DND-41 (cell line): ENCODE measurements around the gene SLC23A2.

ENCODE experiments used
- CTCF ChIP-seq: IDR thresholded peaks from 2 replicates; pipeline ENCODE4 v1.5.1; 2012; ENCODE audit warnings: borderline replicate concordance, low read length, moderate library complexity, mild to moderate bottlenecking; ENCODE audit not compliant: poor library complexity, severe bottlenecking; ENCODE audit errors: extremely low read depth
- EZH2 ChIP-seq: IDR thresholded peaks from 3 replicates; pipeline ENCODE4 v1.6.1; 2012; ENCODE audit warnings: borderline replicate concordance, low read depth, mild to moderate bottlenecking, moderate library complexity, low read length, inconsistent platforms; ENCODE audit not compliant: severe bottlenecking

GRCh38 chr20:4956200-4956810 lies 45.0 kb downstream of the SLC23A2 start:
- TF ChIP-seq CTCF (peak; percentile 94), EZH2 (no peak)
